ENCODE measurements around the gene TRPM4. TPM values are rescaled to one million over a fixed set of nuclear protein-coding genes. Genes with fewer than 3 reads are reported as not detected.

The TRPM4 gene
- total RNA-seq, 1 donor: 15.9 TPM

DNA sequence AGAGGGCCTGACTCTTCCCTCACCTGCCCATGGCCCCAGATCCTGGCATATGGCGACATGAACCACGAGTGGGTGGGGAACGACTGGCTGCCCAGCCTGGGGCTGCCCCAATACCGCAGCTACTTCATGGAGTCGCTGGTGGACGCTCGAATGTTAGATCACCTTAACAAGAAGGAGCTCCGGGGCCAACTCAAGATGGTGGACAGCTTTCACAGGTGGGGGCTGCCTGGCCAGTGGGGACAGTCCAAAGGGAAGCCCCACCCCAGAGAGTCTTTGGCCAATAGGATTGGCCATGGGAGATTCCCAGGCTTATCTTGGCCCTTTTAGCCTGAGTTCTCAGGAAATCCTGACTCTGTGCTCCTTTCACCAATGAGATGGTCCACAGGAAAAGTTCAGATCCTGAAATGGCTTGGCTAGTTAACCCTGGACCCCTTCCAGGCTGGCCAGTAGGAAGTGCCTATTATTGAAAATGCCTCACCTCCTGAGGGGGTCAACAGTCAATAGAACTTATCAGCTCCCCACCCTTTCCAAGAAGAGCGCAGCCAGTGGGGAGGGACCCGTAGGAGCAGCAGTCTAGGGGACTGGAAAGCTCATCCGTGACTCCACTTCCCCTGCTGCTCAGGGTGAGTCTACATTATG, 9.4 kb upstream of the TRPM4 start:
- no peaks in the 10 kb centered on the region for H4K20me1 ChIP-seq (ENCODE audit: insufficient read depth, low read length)
- DNase-seq (ENCODE audit: insufficient read length, low spot score, missing footprints): peak; percentile 83
- no peaks in the 10 kb centered on the region for H3K79me2 ChIP-seq (ENCODE audit: insufficient read depth, low read length)
- no peak overlapping the region for H3K4me3 ChIP-seq (ENCODE audit: insufficient read depth, low read length)
- no peak overlapping the region for H3K4me2 ChIP-seq (ENCODE audit: insufficient read depth, low read length)
- no peaks in the 10 kb centered on the region for H3K36me3 ChIP-seq (ENCODE audit: insufficient read depth, low read length)
- H2AFZ ChIP-seq (ENCODE audit: low read length): no peak overlapping the region
- H3K27me3 ChIP-seq (ENCODE audit: insufficient read depth, low read length): no peaks in the 10 kb centered on the region
- H3K9me3 ChIP-seq (ENCODE audit: low read depth, low read length): no peaks in the 10 kb centered on the region
- peaks cover 30% of the 10 kb centered on the region for H3K4me1 ChIP-seq (ENCODE audit: insufficient read depth, low read length)
- no peak overlapping the region for H3K27ac ChIP-seq (ENCODE audit: low read depth, low read length)
- TF ChIP-seq, protein P1, sequence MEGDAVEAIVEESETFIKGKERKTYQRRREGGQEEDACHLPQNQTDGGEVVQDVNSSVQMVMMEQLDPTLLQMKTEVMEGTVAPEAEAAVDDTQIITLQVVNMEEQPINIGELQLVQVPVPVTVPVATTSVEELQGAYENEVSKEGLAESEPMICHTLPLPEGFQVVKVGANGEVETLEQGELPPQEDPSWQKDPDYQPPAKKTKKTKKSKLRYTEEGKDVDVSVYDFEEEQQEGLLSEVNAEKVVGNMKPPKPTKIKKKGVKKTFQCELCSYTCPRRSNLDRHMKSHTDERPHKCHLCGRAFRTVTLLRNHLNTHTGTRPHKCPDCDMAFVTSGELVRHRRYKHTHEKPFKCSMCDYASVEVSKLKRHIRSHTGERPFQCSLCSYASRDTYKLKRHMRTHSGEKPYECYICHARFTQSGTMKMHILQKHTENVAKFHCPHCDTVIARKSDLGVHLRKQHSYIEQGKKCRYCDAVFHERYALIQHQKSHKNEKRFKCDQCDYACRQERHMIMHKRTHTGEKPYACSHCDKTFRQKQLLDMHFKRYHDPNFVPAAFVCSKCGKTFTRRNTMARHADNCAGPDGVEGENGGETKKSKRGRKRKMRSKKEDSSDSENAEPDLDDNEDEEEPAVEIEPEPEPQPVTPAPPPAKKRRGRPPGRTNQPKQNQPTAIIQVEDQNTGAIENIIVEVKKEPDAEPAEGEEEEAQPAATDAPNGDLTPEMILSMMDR (IDR thresholded peaks at IDR 0.05; ENCODE audit: extremely low read depth, low read depth, low read length): no peak

DNA sequence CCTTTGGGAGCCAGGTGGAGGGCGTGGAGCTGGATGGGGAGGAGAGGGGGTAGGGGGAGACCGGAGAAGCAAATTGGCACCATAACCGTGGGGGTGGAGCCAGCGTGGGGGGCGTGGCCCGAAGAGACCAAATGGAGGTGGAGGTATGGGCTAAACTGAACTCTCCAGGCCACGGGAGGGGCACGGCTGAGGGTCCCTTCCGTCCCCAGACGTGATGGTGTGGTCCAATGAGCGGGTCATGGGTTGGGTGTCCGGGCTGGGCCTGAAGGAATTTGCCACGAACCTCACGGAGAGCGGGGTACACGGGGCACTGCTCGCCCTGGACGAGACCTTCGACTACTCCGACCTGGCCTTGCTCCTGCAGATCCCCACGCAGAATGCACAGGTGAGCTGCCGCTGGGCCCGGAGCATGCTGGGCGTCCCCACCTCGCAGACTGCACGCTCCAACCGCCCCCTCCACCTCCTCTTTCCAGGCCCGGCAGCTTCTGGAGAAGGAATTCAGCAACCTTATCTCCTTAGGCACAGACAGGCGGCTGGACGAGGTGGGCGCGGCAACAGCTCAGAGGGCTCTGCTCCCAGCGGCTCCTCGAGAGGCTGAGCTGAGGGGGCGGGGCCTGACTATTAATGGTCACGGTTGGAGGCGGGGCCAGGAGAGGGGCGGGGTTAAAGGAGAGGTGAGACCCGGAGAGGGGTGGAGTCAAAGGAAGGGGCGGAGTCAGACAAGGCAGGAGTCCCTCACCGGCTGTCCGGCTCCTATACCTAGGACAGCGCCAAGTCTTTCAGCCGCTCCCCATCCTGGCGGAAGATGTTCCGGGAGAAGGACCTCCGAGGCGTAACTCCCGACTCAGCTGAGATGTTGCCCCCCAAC, 8.6 kb upstream of the TRPM4 start:
- Histone ChIP-seq H3K27ac (ENCODE audit: low read depth, low read length) (peak overlapping the region; percentile 26), H2AFZ (ENCODE audit: low read length) (peak overlapping the region; percentile 95), H3K4me2 (ENCODE audit: insufficient read depth, low read length) (peak overlapping the region; percentile 98), H3K27me3 (ENCODE audit: insufficient read depth, low read length) (no peaks in the 10 kb centered on the region), H3K9me3 (ENCODE audit: low read depth, low read length) (no peaks in the 10 kb centered on the region), H3K4me1 (ENCODE audit: insufficient read depth, low read length) (peaks cover 29% of the 10 kb centered on the region), H3K4me3 (ENCODE audit: insufficient read depth, low read length) (peak overlapping the region; percentile 92), H4K20me1 (ENCODE audit: insufficient read depth, low read length) (no peaks in the 10 kb centered on the region), H3K79me2 (ENCODE audit: insufficient read depth, low read length) (no peaks in the 10 kb centered on the region), H3K36me3 (ENCODE audit: insufficient read depth, low read length) (no peaks in the 10 kb centered on the region)
- DNase-seq (ENCODE audit: insufficient read length, low spot score, missing footprints): peak; percentile 98
- TF ChIP-seq, protein P1 (IDR thresholded peaks at IDR 0.05; ENCODE audit: extremely low read depth, low read depth, low read length): no peak

DNA sequence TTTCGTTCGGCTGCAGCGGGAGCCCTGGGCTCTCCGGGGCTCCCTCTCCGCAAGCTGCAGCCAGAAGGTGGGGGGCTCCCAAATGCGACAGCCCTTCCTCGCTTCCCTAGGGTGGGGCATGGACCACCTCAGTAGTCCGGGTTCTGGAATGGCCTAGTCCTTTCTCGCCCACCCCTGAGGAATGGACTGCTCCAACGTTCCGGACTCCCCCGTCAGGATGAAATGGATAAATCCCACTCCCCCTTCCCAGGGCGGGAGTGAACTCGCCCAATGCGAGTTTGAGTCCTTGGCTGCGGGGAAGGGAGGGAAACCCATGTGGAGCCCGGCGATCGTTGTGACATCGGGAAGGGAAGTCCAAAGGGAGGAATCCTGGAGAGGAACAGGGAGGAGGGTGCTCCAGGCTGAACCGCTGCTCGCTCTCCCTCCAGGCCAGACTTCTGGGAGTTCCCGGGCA, 7.9 kb upstream of the TRPM4 start:
- no peaks in the 10 kb centered on the region for H3K27me3 ChIP-seq (ENCODE audit: insufficient read depth, low read length)
- no peaks in the 10 kb centered on the region for H4K20me1 ChIP-seq (ENCODE audit: insufficient read depth, low read length)
- H3K4me3 ChIP-seq (ENCODE audit: insufficient read depth, low read length): peak overlapping the region; percentile 92
- H3K27ac ChIP-seq (ENCODE audit: low read depth, low read length): peak overlapping the region; percentile 60
- peaks cover 29% of the 10 kb centered on the region for H3K4me1 ChIP-seq (ENCODE audit: insufficient read depth, low read length)
- no peaks in the 10 kb centered on the region for H3K79me2 ChIP-seq (ENCODE audit: insufficient read depth, low read length)
- peak overlapping the region; percentile 95 for H2AFZ ChIP-seq (ENCODE audit: low read length)
- H3K4me2 ChIP-seq (ENCODE audit: insufficient read depth, low read length): peak overlapping the region; percentile 98
- no peaks in the 10 kb centered on the region for H3K36me3 ChIP-seq (ENCODE audit: insufficient read depth, low read length)
- H3K9me3 ChIP-seq (ENCODE audit: low read depth, low read length): no peaks in the 10 kb centered on the region
- peak; percentile 94 for DNase-seq (ENCODE audit: insufficient read length, low spot score, missing footprints)
- TF ChIP-seq, protein P1 (IDR thresholded peaks at IDR 0.05; ENCODE audit: extremely low read depth, low read depth, low read length): no peak

Measured in osteoblast (primary cell).